Measurements from ENCODE around the gene RECK. TPM values are rescaled to one million over a fixed set of nuclear protein-coding genes. Genes with fewer than 3 reads are reported as not detected.

RECK gene
- total and polyA plus RNA-seq, 2 experiments from 2014 or later = 8.1 to 11.6 TPM

DNA sequence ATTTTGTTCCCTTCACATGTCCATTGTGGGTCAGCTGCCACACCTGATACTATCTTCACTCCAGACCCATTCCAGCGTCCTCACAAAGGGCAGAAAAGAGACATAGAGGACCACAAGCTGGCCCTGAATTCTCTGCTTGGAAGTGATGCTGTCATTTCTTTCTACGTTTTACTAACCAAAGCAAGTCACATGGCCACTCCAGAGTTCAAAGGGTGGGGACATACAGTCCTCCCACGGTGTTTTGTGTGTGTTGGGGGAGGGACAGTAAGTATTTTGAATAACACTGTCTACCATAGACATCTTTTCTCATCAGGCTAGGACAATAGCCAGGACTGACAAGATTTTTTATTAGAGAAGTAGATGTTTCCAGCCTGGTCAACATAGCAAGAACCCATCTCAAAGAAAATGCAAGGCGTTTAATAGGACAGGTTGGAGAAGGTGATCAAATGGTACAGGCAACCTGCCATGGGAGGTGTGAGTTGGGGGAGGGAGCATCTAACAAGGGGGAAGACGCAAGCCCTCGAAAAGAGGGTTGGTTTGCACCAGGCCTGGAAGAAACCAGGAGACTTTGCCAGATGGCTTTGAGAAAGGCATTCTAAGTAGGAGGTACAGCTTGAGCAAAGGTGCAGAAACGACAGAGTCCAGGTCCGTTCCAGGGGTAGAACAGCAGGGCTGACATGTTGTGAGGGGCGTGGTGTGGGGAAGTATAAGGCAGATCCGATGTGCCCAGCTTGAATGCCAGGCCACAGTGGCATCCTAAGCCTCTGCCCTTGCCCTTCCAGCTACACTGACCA is 88.5 kb downstream of the RECK start:
- H2AFZ ChIP-seq = no peak overlapping the region
- H3K9me2 ChIP-seq (ENCODE audit: insufficient read depth) = no peaks in the 10 kb centered on the region
- H3K79me2 ChIP-seq (replicated peaks; ENCODE audit: insufficient read depth) = no peaks in the 10 kb centered on the region
- Mint-ChIP-seq H3K9me3 (no peaks in the 10 kb centered on the region), H3K36me3 (ENCODE audit: low read depth) (no peaks in the 10 kb centered on the region), H3K4me1 (peaks cover 2% of the 10 kb centered on the region; the same call in 2 of the 3 replicates), H3K27ac (no peak overlapping the region), H3K27me3 (ENCODE audit: insufficient read depth, low read depth, poor library complexity) (peaks cover 2% of the 10 kb centered on the region), H3K4me3 (no peak overlapping the region)
- H3K27me3 ChIP-seq (ENCODE audit: insufficient read depth) = no peaks in the 10 kb centered on the region
- H3K4me3 ChIP-seq = no peak overlapping the region
- H3K4me2 ChIP-seq = no peak overlapping the region
- no peaks in the 10 kb centered on the region for H3F3A ChIP-seq (replicated peaks; ENCODE audit: low read depth)
- 0 out of 2 replicates have a peak, but pooled peaks cover 3% of the 10 kb centered on the region for H3K4me1 ChIP-seq (ENCODE audit: insufficient read depth)
- H3K27ac ChIP-seq (ENCODE audit: low read depth) = no peak overlapping the region
- no peak for DNase-seq (ENCODE audit: low spot score)
- no peak for ATAC-seq
- no peaks in the 10 kb centered on the region for H4K20me1 ChIP-seq (replicated peaks; ENCODE audit: insufficient read depth)
- H3K36me3 ChIP-seq (ENCODE audit: insufficient read depth) = no peaks in the 10 kb centered on the region
- TF ChIP-seq CREB1 (CRISPR knock-in tag; IDR thresholded peaks at IDR 0.05; ENCODE audit: low read depth) (no peak), REST (IDR thresholded peaks at IDR 0.05; ENCODE audit: unreplicated experiment) (no peak), CTCF (conservative IDR thresholded peaks at IDR 0.05; ENCODE audit: low read depth in 2 of 2) (no peak), ETS1 (IDR thresholded peaks at IDR 0.05) (no peak), NANOG (IDR thresholded peaks at IDR 0.05; ENCODE audit: borderline replicate concordance) (no peak)

DNA sequence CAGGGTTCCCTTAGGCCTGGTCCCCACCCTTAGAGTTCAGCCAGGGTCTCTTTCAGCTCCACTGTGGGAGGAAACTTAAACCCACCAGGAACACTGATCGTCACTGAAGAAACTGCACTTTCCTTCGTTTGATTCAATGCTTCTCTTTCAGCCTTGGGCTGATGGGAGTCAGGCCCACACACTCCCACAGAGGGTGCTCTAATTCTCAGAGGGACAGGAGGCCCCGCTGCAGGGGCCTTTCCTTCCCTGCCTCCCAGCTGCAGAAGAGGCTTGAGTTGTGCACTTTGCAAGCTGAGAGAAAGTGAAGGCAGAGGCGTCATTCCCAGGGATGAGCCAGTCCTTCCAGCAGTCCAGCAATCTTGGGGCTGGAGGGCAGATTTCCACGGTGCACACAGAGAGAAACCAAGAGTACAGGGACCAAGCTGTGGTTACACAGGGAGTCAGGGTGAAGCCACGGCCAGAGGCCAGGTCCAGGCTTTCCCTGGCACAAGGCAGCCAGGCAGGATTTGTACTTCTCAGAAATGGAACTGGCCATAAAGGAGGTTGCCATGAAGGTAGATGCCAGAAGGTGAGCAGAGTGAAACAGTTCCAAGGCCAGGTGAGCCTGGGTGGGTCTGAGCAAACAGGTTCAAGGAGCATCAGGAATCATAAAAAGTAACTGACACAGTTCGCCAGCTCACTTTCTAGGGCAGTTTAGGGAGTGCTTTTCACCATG is 89.5 kb downstream of the RECK start:
- Mint-ChIP-seq H3K36me3 (ENCODE audit: low read depth) (no peaks in the 10 kb centered on the region), H3K4me3 (no peak overlapping the region), H3K9me3 (no peaks in the 10 kb centered on the region), H3K4me1 (no peaks in the 10 kb centered on the region; the same call in 1 of the 3 replicates), H3K27me3 (ENCODE audit: insufficient read depth, low read depth, poor library complexity) (peaks cover 2% of the 10 kb centered on the region), H3K27ac (no peak overlapping the region; the same call in 1 of the 2 replicates)
- H3K4me2 ChIP-seq = no peak overlapping the region
- TF ChIP-seq CREB1 (CRISPR knock-in tag; IDR thresholded peaks at IDR 0.05; ENCODE audit: low read depth) = no peak
- TF ChIP-seq CTCF (conservative IDR thresholded peaks at IDR 0.05; ENCODE audit: low read depth in 2 of 2) = 0 out of 4 replicates have a peak, but pooled peaks of 1 of the 2 experiments have one; percentile 7
- 0 out of 2 replicates have a peak, but pooled peaks cover 3% of the 10 kb centered on the region for H3K4me1 ChIP-seq (ENCODE audit: insufficient read depth)
- peaks cover 2% of the 10 kb centered on the region; the same call in 1 of the 2 replicates for H3K27me3 ChIP-seq (ENCODE audit: insufficient read depth)
- no peaks in the 10 kb centered on the region for H3K36me3 ChIP-seq (ENCODE audit: insufficient read depth)
- peak; percentile 64 for ATAC-seq
- no peak overlapping the region for H2AFZ ChIP-seq
- no peaks in the 10 kb centered on the region for H4K20me1 ChIP-seq (replicated peaks; ENCODE audit: insufficient read depth)
- no peak overlapping the region for H3K27ac ChIP-seq (ENCODE audit: low read depth)
- H3F3A ChIP-seq (replicated peaks; ENCODE audit: low read depth) = no peaks in the 10 kb centered on the region
- DNase-seq (ENCODE audit: low spot score) = no peak
- no peak overlapping the region for H3K4me3 ChIP-seq
- H3K79me2 ChIP-seq (replicated peaks; ENCODE audit: insufficient read depth) = no peaks in the 10 kb centered on the region
- no peaks in the 10 kb centered on the region for H3K9me2 ChIP-seq (ENCODE audit: insufficient read depth)
